DND-41 (cell line): ENCODE measurements around the gene ZNF883.

ENCODE experiments used
- ATAC-seq: fragments of 200-7000 bp; cut with Tn5 transposase; 3 replicates; pipeline ENCODE4 v1.9.1; 2021; ENCODE audit warnings: low read depth; ENCODE audit not compliant: insufficient read depth
- DNase-seq: peaks from one replicate; pipeline ENCODE4 v3.0.0-alpha.2; 2020
- H2AFZ ChIP-seq: 2 replicates; pipeline ENCODE4 v1.6.0; 2012; ENCODE audit warnings: low read depth, low read length
- H3K27ac ChIP-seq: 2 replicates; pipeline ENCODE4 v1.5.1; 2012; ENCODE audit warnings: low read length, inconsistent platforms
- H3K27me3 ChIP-seq: fragments of 200-600 bp; sonication (generic); 2 replicates; pipeline ENCODE4 v1.6.0; 2012; ENCODE audit warnings: low read length, mild to moderate bottlenecking, inconsistent platforms; ENCODE audit not compliant: insufficient read depth, poor library complexity
- H3K36me3 ChIP-seq: 2 replicates; pipeline ENCODE4 v1.5.1; 2012; ENCODE audit warnings: low read length, inconsistent platforms; ENCODE audit not compliant: insufficient read depth
- H3K4me1 ChIP-seq: 2 replicates; pipeline ENCODE4 v1.5.1; 2012; ENCODE audit warnings: mild to moderate bottlenecking, low read length; ENCODE audit not compliant: insufficient read depth
- H3K4me2 ChIP-seq: 2 replicates; pipeline ENCODE4 v1.6.0; 2012; ENCODE audit warnings: mild to moderate bottlenecking, moderate library complexity, low read length, inconsistent platforms; ENCODE audit not compliant: insufficient read depth
- H3K4me3 ChIP-seq, 2 experiments: fragments of 200-600 bp in 1 of 2; shearing (Covaris generic) in 1 of 2; 2 replicates each; pipeline ENCODE4 v1.5.1; 2012 to 2016; ENCODE audit warnings: inconsistent platforms in 2 of 2, low read length in 2 of 2, mild to moderate bottlenecking in 2 of 2, low read depth in 1 of 2, moderate library complexity in 1 of 2
- H3K79me2 ChIP-seq: 2 replicates; pipeline ENCODE4 v1.6.0; 2012; ENCODE audit warnings: low read length, inconsistent platforms; ENCODE audit not compliant: insufficient read depth
- H3K9ac ChIP-seq: 2 replicates; pipeline ENCODE4 v1.6.0; 2012; ENCODE audit warnings: low read depth, mild to moderate bottlenecking, inconsistent platforms, low read length, moderate library complexity
- H3K9me3 ChIP-seq: 2 replicates; pipeline ENCODE4 v1.5.1; 2012; ENCODE audit warnings: low read length, moderate library complexity, mild to moderate bottlenecking, inconsistent platforms; ENCODE audit not compliant: insufficient read depth, severe bottlenecking
- H4K20me1 ChIP-seq: 2 replicates; pipeline ENCODE4 v1.6.0; 2012; ENCODE audit warnings: low read length; ENCODE audit not compliant: insufficient read depth
- EZH2 ChIP-seq: IDR thresholded peaks from 3 replicates; pipeline ENCODE4 v1.6.1; 2012; ENCODE audit warnings: borderline replicate concordance, low read depth, mild to moderate bottlenecking, moderate library complexity, low read length, inconsistent platforms; ENCODE audit not compliant: severe bottlenecking
- TF ChIP-seq, protein P1 (sequence below): IDR thresholded peaks from 2 replicates; pipeline ENCODE4 v1.5.1; 2012; ENCODE audit warnings: borderline replicate concordance, low read length, moderate library complexity, mild to moderate bottlenecking; ENCODE audit not compliant: poor library complexity, severe bottlenecking; ENCODE audit errors: extremely low read depth

ZNF883 gene

DNA sequence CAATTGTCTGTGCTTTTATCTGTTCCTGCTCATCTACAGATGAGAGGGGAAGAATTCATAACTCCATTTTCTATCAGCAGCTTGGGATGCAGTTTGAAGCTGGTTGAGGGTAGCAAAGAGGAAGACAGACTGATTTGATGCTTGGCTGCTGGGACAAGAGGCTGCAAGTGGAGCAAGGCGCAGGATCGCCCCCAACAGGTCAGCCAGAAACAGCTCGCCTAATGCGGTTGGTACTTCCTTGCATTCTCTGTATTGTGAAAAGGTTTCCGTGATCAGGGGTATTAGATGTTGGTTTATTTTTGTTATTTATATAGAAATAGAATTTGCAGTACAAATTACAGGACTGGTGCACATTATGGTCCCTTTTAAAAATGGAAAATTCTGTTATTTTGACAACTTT lies 40.6 kb downstream of the ZNF883 start:
- H3K79me2 ChIP-seq = no peaks in the 10 kb centered on the region
- no peak overlapping the region for H3K9ac ChIP-seq
- DNase-seq (peak; percentile 29), ATAC-seq (peak; percentile 63; the same call in 2 of the 3 replicates)
- no peaks in the 10 kb centered on the region for H3K4me1 ChIP-seq
- H3K4me2 ChIP-seq = no peak overlapping the region
- H3K9me3 ChIP-seq = no peaks in the 10 kb centered on the region
- no peaks in the 10 kb centered on the region for H3K27me3 ChIP-seq
- TF ChIP-seq, protein P1, sequence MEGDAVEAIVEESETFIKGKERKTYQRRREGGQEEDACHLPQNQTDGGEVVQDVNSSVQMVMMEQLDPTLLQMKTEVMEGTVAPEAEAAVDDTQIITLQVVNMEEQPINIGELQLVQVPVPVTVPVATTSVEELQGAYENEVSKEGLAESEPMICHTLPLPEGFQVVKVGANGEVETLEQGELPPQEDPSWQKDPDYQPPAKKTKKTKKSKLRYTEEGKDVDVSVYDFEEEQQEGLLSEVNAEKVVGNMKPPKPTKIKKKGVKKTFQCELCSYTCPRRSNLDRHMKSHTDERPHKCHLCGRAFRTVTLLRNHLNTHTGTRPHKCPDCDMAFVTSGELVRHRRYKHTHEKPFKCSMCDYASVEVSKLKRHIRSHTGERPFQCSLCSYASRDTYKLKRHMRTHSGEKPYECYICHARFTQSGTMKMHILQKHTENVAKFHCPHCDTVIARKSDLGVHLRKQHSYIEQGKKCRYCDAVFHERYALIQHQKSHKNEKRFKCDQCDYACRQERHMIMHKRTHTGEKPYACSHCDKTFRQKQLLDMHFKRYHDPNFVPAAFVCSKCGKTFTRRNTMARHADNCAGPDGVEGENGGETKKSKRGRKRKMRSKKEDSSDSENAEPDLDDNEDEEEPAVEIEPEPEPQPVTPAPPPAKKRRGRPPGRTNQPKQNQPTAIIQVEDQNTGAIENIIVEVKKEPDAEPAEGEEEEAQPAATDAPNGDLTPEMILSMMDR = peak; percentile 59
- TF ChIP-seq EZH2 = no peak
- no peaks in the 10 kb centered on the region for H4K20me1 ChIP-seq
- H3K27ac ChIP-seq = no peak overlapping the region
- no peaks in the 10 kb centered on the region for H3K36me3 ChIP-seq
- no peak overlapping the region for H2AFZ ChIP-seq
- H3K4me3 ChIP-seq = no peak overlapping the region

DNA sequence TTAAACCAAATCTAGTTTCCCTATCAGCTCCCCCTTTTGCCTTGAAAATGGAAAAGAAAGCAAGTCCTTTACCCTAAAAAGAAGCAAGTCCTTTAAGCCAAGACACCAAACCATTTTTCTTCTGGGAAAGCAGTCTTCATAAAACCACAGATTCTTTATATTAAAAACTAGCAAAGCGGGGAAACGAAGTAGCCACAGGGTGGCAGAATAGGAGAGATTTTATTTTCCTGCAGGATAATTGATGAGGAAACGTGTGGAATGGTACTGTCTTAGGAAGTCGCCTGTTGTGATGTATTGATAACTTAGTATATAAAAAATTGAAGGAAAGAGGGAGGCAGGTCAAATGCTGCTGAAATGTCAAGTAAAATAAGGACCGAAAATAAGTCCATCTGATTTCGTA lies 41.1 kb downstream of the ZNF883 start:
- Histone ChIP-seq H3K4me2 (no peak overlapping the region), H3K36me3 (no peaks in the 10 kb centered on the region), H3K4me3 (no peak overlapping the region), H3K27me3 (no peaks in the 10 kb centered on the region), H3K27ac (no peak overlapping the region), H2AFZ (no peak overlapping the region), H3K79me2 (no peaks in the 10 kb centered on the region), H3K4me1 (no peaks in the 10 kb centered on the region), H3K9me3 (no peaks in the 10 kb centered on the region), H3K9ac (no peak overlapping the region), H4K20me1 (no peaks in the 10 kb centered on the region)
- ATAC-seq (no peak), DNase-seq (no peak)
- TF ChIP-seq EZH2 = no peak
- TF ChIP-seq, protein P1 = no peak

GRCh38 chr9:112969730-112970129 lies 42.3 kb downstream of the ZNF883 start:
- H3K27me3 ChIP-seq = no peaks in the 10 kb centered on the region
- no peak overlapping the region for H2AFZ ChIP-seq
- no peaks in the 10 kb centered on the region for H3K79me2 ChIP-seq
- H3K4me2 ChIP-seq = no peak overlapping the region
- no peak overlapping the region for H3K27ac ChIP-seq
- TF ChIP-seq EZH2 = no peak
- TF ChIP-seq, protein P1 = no peak
- H3K36me3 ChIP-seq = no peaks in the 10 kb centered on the region
- no peaks in the 10 kb centered on the region for H4K20me1 ChIP-seq
- H3K4me3 ChIP-seq = no peak overlapping the region
- no peaks in the 10 kb centered on the region for H3K4me1 ChIP-seq
- H3K9me3 ChIP-seq = no peaks in the 10 kb centered on the region
- no peak for ATAC-seq
- H3K9ac ChIP-seq = no peak overlapping the region
- no peak for DNase-seq

DNA sequence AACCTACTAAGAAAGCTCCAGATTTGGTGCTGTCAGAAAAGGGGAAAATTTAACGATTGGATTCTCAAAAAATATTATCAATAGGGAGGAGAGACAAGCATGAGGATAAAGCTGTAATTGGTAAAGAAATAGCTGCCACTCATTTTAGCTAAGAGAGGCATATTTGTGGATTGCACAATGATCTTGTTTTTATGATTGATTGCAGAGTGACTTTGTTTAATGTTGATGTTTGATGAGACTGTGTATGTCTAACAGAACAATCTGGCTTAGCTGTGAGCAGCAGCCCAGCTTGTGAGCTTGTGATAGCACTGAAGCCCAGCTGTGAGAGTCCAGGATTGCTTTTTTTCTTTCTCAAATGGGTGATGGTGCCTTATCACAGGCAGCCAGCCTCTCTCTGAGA lies 56.4 kb downstream of the ZNF883 start:
- no peak overlapping the region for H3K4me2 ChIP-seq
- no peaks in the 10 kb centered on the region for H4K20me1 ChIP-seq
- no peak overlapping the region for H3K27ac ChIP-seq
- H3K4me1 ChIP-seq = no peaks in the 10 kb centered on the region
- no peak overlapping the region for H3K9ac ChIP-seq
- no peak for ATAC-seq
- no peak overlapping the region for H3K4me3 ChIP-seq
- TF ChIP-seq, protein P1 = no peak
- TF ChIP-seq EZH2 = no peak
- H3K9me3 ChIP-seq = no peaks in the 10 kb centered on the region
- DNase-seq = no peak
- H3K27me3 ChIP-seq = peaks cover 2% of the 10 kb centered on the region
- no peak overlapping the region for H2AFZ ChIP-seq
- no peaks in the 10 kb centered on the region for H3K79me2 ChIP-seq
- H3K36me3 ChIP-seq = no peaks in the 10 kb centered on the region
